ENCODE measurements around the gene TTC28.
"Not testable (repeated sequence)": the region's sequence is repeated elsewhere in the genome, so short reads cannot be mapped to it uniquely, and the experiment has no call there.

Gene TTC28

GRCh38 chr22:28407645-28408044 is 272.0 kb downstream of the TTC28 start:
- no peak for DNase-seq (ENCODE audit: low read depth)

GRCh38 chr22:28406246-28406645 is 273.4 kb downstream of the TTC28 start:
- no peak for DNase-seq (ENCODE audit: low read depth)

GRCh38 chr22:28405588-28405987 is 274.1 kb downstream of the TTC28 start:
- DNase-seq (ENCODE audit: low read depth) = no peak

- DNase-seq (ENCODE audit: low read depth) = no peak
These were observed 277.1 kb downstream of the TTC28 start for GRCh38 chr22:28402539-28402938.

- DNase-seq (ENCODE audit: low read depth) = no peak
These were observed 277.6 kb downstream of the TTC28 start for GRCh38 chr22:28402060-28402459.

- DNase-seq (ENCODE audit: low read depth) = no peak
These were observed 280.7 kb downstream of the TTC28 start for GRCh38 chr22:28398981-28399380.

- DNase-seq (ENCODE audit: low read depth) = no peak
These were observed 281.3 kb downstream of the TTC28 start for GRCh38 chr22:28398355-28398754.

GRCh38 chr22:28397306-28397705 is 282.3 kb downstream of the TTC28 start:
- DNase-seq (ENCODE audit: low read depth) = no peak

GRCh38 chr22:28395920-28396753 is 283.5 kb downstream of the TTC28 start:
- no peak for DNase-seq (ENCODE audit: low read depth)

- DNase-seq (ENCODE audit: low read depth) = no peak
These were observed 284.1 kb downstream of the TTC28 start for GRCh38 chr22:28395520-28395919.

GRCh38 chr22:28394513-28395110 is 285.0 kb downstream of the TTC28 start:
- no peak for DNase-seq (ENCODE audit: low read depth)

- no peak for DNase-seq (ENCODE audit: low read depth)
These were observed 298.0 kb downstream of the TTC28 start for GRCh38 chr22:28381429-28382167.

GRCh38 chr22:28379951-28380350 is 299.7 kb downstream of the TTC28 start:
- no peak for DNase-seq (ENCODE audit: low read depth)

- DNase-seq (ENCODE audit: low read depth) = no peak
These were observed 300.4 kb downstream of the TTC28 start for GRCh38 chr22:28379075-28379779.

- DNase-seq (ENCODE audit: low read depth) = no peak
These were observed 303.7 kb downstream of the TTC28 start for GRCh38 chr22:28375761-28376534.

- no peak for DNase-seq (ENCODE audit: low read depth)
These were observed 305.8 kb downstream of the TTC28 start for GRCh38 chr22:28373831-28374230.

GRCh38 chr22:28369854-28370253 is 309.8 kb downstream of the TTC28 start:
- DNase-seq (ENCODE audit: low read depth) = no peak

- no peak for DNase-seq (ENCODE audit: low read depth)
These were observed 312.8 kb downstream of the TTC28 start for GRCh38 chr22:28366856-28367255.

GRCh38 chr22:28365371-28365770 is 314.3 kb downstream of the TTC28 start:
- DNase-seq (ENCODE audit: low read depth) = no peak

GRCh38 chr22:28364105-28364504 is 315.5 kb downstream of the TTC28 start:
- DNase-seq (ENCODE audit: low read depth) = not testable (repeated sequence)

GRCh38 chr22:28360939-28361338 is 318.7 kb downstream of the TTC28 start:
- no peak for DNase-seq (ENCODE audit: low read depth)

GRCh38 chr22:28358312-28358711 is 321.3 kb downstream of the TTC28 start:
- no peak for DNase-seq (ENCODE audit: low read depth)
